ENCODE data around the gene LYRM4. TPM values are rescaled to one million over a fixed set of nuclear protein-coding genes. Genes with fewer than 3 reads are reported as not detected.
A peak's percentile ranks its signal among the peaks of the same experiment; 100 is the strongest.

LYRM4 gene
- total and polyA plus RNA-seq, 9 of the 15 experiments (the other 6 are each of a cell fraction or from before 2014, with no cell fraction given): 24.2 to 69.4 (median 41.8) TPM

DNA sequence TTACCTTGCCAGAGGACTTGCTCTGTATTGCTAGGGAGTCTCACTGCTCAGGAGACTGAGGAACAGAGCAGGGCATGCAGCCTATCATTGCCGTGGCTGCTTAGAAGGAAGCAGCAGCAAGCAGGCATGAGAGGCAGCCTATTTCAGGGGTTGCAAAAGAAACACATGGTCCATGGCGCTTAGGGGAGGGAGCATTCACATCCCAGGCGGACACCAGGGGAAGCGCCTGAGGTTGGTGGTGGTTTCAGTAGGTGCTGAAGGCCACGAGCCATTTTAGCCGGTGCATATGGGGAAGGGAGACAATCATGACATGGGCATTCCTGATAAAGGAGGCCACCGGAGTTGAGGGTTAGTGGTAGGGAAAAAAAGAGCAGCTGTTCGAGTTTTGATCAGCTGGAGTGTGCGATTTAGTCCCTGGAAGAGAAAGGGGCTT, 21.5 kb upstream of the LYRM4 start (continued):
- TF ChIP-seq, protein P1, sequence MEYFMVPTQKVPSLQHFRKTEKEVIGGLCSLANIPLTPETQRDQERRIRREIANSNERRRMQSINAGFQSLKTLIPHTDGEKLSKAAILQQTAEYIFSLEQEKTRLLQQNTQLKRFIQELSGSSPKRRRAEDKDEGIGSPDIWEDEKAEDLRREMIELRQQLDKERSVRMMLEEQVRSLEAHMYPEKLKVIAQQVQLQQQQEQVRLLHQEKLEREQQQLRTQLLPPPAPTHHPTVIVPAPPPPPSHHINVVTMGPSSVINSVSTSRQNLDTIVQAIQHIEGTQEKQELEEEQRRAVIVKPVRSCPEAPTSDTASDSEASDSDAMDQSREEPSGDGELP (CRISPR knock-in tag; IDR thresholded peaks at IDR 0.05; ENCODE audit: borderline replicate concordance): peak; percentile 72
- TF ChIP-seq ZNF75A (CRISPR knock-in tag; IDR thresholded peaks at IDR 0.05): no peak
- TF ChIP-seq, protein P2, sequence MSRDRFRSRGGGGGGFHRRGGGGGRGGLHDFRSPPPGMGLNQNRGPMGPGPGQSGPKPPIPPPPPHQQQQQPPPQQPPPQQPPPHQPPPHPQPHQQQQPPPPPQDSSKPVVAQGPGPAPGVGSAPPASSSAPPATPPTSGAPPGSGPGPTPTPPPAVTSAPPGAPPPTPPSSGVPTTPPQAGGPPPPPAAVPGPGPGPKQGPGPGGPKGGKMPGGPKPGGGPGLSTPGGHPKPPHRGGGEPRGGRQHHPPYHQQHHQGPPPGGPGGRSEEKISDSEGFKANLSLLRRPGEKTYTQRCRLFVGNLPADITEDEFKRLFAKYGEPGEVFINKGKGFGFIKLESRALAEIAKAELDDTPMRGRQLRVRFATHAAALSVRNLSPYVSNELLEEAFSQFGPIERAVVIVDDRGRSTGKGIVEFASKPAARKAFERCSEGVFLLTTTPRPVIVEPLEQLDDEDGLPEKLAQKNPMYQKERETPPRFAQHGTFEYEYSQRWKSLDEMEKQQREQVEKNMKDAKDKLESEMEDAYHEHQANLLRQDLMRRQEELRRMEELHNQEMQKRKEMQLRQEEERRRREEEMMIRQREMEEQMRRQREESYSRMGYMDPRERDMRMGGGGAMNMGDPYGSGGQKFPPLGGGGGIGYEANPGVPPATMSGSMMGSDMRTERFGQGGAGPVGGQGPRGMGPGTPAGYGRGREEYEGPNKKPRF (IDR thresholded peaks at IDR 0.05; ENCODE audit: low read depth, low read length): no peak
- no peak for TF ChIP-seq DIDO1 (tag; IDR thresholded peaks at IDR 0.05; ENCODE audit: low read depth)
- TF ChIP-seq HINFP (tag; conservative IDR thresholded peaks at IDR 0.05; ENCODE audit: low read depth): no peak
- no peak for TF ChIP-seq SETDB1 (IDR thresholded peaks at IDR 0.05; ENCODE audit: low read length)
- TF ChIP-seq U2AF2 (optimal IDR thresholded peaks at IDR 0.05; ENCODE audit: low read depth, low read length): no peak
- no peak for TF ChIP-seq PRPF4 (IDR thresholded peaks at IDR 0.05; ENCODE audit: insufficient read depth, low read depth, low read length, poor library complexity, severe bottlenecking)

All from K562 (cell line).